C4-2B (cell line): Measurements from ENCODE around the gene LRIT1.

Source experiments
- ZFX ChIP-seq: fragments of 450-650 bp; IDR thresholded peaks from 2 replicates; pipeline ENCODE4 v1.6.1; 2017
- TF ChIP-seq, protein P1 (sequence below): fragments of 450-650 bp; conservative IDR thresholded peaks from 2 replicates; pipeline ENCODE4 v1.5.1; 2017; ENCODE audit warnings: mild to moderate bottlenecking

DNA sequence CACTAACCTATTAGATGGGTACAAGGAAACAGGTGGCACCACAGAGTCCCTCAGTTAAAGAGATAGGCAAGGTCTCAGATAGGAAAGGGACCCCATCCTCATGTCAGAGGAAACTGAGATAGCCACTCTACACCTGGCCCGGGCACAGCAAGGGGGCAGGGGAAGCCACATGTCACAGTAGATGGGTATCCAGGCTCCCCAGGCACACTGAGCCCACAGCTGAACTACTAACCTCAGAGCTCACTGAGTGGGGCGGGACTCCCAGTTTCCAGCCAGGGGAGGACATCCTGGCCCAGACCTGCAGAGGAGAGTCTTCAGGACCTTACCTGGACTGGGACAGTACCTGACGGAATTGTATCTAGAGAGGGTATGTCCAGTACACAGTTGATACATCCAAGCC, 50.7 kb downstream of the LRIT1 start:
- TF ChIP-seq, protein P1, sequence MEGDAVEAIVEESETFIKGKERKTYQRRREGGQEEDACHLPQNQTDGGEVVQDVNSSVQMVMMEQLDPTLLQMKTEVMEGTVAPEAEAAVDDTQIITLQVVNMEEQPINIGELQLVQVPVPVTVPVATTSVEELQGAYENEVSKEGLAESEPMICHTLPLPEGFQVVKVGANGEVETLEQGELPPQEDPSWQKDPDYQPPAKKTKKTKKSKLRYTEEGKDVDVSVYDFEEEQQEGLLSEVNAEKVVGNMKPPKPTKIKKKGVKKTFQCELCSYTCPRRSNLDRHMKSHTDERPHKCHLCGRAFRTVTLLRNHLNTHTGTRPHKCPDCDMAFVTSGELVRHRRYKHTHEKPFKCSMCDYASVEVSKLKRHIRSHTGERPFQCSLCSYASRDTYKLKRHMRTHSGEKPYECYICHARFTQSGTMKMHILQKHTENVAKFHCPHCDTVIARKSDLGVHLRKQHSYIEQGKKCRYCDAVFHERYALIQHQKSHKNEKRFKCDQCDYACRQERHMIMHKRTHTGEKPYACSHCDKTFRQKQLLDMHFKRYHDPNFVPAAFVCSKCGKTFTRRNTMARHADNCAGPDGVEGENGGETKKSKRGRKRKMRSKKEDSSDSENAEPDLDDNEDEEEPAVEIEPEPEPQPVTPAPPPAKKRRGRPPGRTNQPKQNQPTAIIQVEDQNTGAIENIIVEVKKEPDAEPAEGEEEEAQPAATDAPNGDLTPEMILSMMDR: no peak
- no peak for TF ChIP-seq ZFX
